Hematopoietic multipotent progenitor cell treated with erythropoietin and hydrocortisone succinate and interleukin-3 and kit ligand, for 17 days (in vitro differentiated cells): Measurements from ENCODE around the gene BRF1.

ENCODE experiments used
- DNase-seq: peaks from one replicate; pipeline ENCODE4 v3.0.0-alpha.2; 2015; ENCODE audit warnings: low spot score

BRF1 gene

GRCh38 chr14:105267820-105268548 lies 32.8 kb downstream of the BRF1 start:
- DNase-seq, result no peak

GRCh38 chr14:105261781-105262180 lies 39.0 kb downstream of the BRF1 start:
- DNase-seq, result no peak

GRCh38 chr14:105260959-105261358 lies 39.8 kb downstream of the BRF1 start:
- DNase-seq, result no peak

- DNase-seq, result no peak
Observed at GRCh38 chr14:105258846-105259245, 42.0 kb downstream of the BRF1 start.

- no peak for DNase-seq
Observed at GRCh38 chr14:105257464-105257863, 43.3 kb downstream of the BRF1 start.

- no peak for DNase-seq
Observed at GRCh38 chr14:105256292-105256960, 44.4 kb downstream of the BRF1 start.

- DNase-seq, result no peak
Observed at GRCh38 chr14:105255021-105255507, 45.7 kb downstream of the BRF1 start.

- no peak for DNase-seq
Observed at GRCh38 chr14:105253329-105253682, 47.5 kb downstream of the BRF1 start.

GRCh38 chr14:105252552-105253328 lies 48.1 kb downstream of the BRF1 start:
- DNase-seq, result no peak

- DNase-seq, result no peak
Observed at GRCh38 chr14:105251920-105252319, 48.9 kb downstream of the BRF1 start.

- DNase-seq, result no peak
Observed at GRCh38 chr14:105250986-105251385, 49.8 kb downstream of the BRF1 start.

- no peak for DNase-seq
Observed at GRCh38 chr14:105250008-105250366, 50.8 kb downstream of the BRF1 start.

GRCh38 chr14:105249182-105250007 lies 51.4 kb downstream of the BRF1 start:
- DNase-seq, result no peak

GRCh38 chr14:105248368-105249181 lies 52.2 kb downstream of the BRF1 start, which contains the start of gene BTBD6:
Gene BTBD6 (plus strand): TSS chr14:105248533. CDS start chr14:105248712, 179 bp downstream.
- peak; percentile 73 for DNase-seq

GRCh38 chr14:105247715-105248367 lies 53.0 kb downstream of the BRF1 start:
- no peak for DNase-seq

GRCh38 chr14:105247026-105247425 lies 53.8 kb downstream of the BRF1 start:
- no peak for DNase-seq

GRCh38 chr14:105244334-105244733 lies 56.5 kb downstream of the BRF1 start:
- no peak for DNase-seq

GRCh38 chr14:105241641-105242040 lies 59.2 kb downstream of the BRF1 start:
- DNase-seq, result no peak

GRCh38 chr14:105240811-105241576 lies 59.8 kb downstream of the BRF1 start:
- no peak for DNase-seq
